Transverse colon (tissue), 3 donors: ENCODE data around the gene HDAC4.

Experiments
- POLR2A ChIP-seq: fragments of 450-650 bp; IDR thresholded peaks from one replicate; pipeline ENCODE4 v1.6.1; 2016; ENCODE audit warnings: antibody characterized with exemption, mild to moderate bottlenecking, moderate library complexity
- POLR2AphosphoS5 ChIP-seq, 3 donors: sonication (generic); formaldehyde crosslinking; IDR thresholded peaks; one replicate each; pipeline ENCODE4 v1.6.1; 2016; ENCODE audit warnings: antibody characterized with exemption in 3 of 3

DNA sequence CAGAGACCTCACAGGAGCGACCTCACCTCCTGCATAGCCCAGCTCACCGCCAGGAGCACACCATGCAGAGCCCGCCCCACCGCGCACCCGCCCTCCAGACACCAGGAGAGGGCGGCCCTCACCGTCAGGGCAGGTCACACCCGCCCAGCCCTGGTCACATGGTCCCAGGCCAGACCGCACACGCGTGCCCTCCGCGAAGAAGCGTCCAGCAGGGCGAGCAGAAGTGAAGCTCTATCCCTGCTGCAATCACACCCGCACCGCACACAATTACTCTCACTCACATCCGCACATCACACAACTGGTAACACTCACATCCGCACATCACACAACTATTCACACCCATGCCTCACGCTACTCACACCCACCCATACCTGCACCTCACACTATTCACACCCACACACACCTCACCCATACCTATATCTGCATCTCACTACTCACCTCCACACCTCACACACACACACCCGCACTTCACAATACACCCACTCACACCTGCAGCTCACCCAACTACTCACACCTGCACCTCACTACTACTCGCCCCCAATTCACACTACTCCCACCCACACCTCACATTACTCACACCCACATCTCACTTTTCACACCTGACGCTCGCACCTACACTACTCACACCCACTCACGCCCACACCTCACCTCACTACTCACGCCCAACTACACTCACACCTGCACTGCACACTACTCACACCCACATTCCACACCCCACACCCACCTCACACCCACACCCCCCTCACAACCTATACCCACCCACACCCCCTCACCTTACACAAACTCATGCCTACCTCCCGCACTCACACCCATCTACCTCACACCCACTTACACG lies 242.0 kb downstream of the HDAC4 start:
- TF ChIP-seq POLR2AphosphoS5 (IDR thresholded peaks at IDR 0.05) = no peak
- TF ChIP-seq POLR2A = no peak
